ENCODE data around the gene PRUNE2. TPM values are rescaled to one million over a fixed set of nuclear protein-coding genes. Genes with fewer than 3 reads are reported as not detected.

PRUNE2 gene
- total and polyA plus RNA-seq, 9 of the 15 experiments (the other 6 are each of a cell fraction or from before 2014, with no cell fraction given): 0.05 to 0.45 (median 0.18) TPM; not detected in 1

- TF ChIP-seq CREB1 (IDR thresholded peaks at IDR 0.05): no peak
- TF ChIP-seq CREB1 (CRISPR knock-in tag; IDR thresholded peaks at IDR 0.05): no peak
- TF ChIP-seq CHAMP1 (IDR thresholded peaks at IDR 0.05): no peak
- TF ChIP-seq FIP1L1 (IDR thresholded peaks at IDR 0.05; ENCODE audit: low read depth, low read length, poor library complexity, severe bottlenecking): no peak
- no peak for TF ChIP-seq FOXA1 (IDR thresholded peaks at IDR 0.05; ENCODE audit: borderline replicate concordance)
- TF ChIP-seq ZNF384 (IDR thresholded peaks at IDR 0.05; ENCODE audit: low read depth, low read length): no peak
- no peak for TF ChIP-seq POLR2H (tag; IDR thresholded peaks at IDR 0.05; ENCODE audit: low read depth)
- no peak for TF ChIP-seq PHB2 (IDR thresholded peaks at IDR 0.05; ENCODE audit: low read depth)
- no peak for TF ChIP-seq HMBOX1 (IDR thresholded peaks at IDR 0.05)
- no peak for TF ChIP-seq SETDB1 (IDR thresholded peaks at IDR 0.05; ENCODE audit: low read length)
These were observed 105.0 kb downstream of the PRUNE2 start (continued) for GRCh38 chr9:76800901-76801300.

Data from K562 (cell line).